AG10803 (cell line): ENCODE data around the gene FHL2.

ENCODE experiments used
- DNase-seq: peaks from one replicate; pipeline ENCODE4 v3.0.0; 2010; ENCODE audit warnings: low read depth
- H3K4me3 ChIP-seq: 2 replicates; pipeline ENCODE4 v1.5.1; 2011; ENCODE audit warnings: mild to moderate bottlenecking, low read length, control low read depth
- CTCF ChIP-seq: conservative IDR thresholded peaks from 2 replicates; pipeline ENCODE4 v1.5.1; 2011; ENCODE audit warnings: mild to moderate bottlenecking, low read length, control low read depth, inconsistent platforms

The FHL2 gene

GRCh38 chr2:105313877-105314276 is 85.0 kb downstream of the FHL2 start:
- no peak for DNase-seq
- H3K4me3 ChIP-seq, result no peak overlapping the region
- no peak for TF ChIP-seq CTCF
